IPS-NIHi11 (cell line): ENCODE measurements around the gene PCDHB11.
A peak's percentile ranks its signal among the peaks of the same experiment; 100 is the strongest.
"Not testable (repeated sequence)": the region's sequence is repeated elsewhere in the genome, so short reads cannot be mapped to it uniquely, and the experiment has no call there.

Experiments used
- DNase-seq: peaks from one replicate; pipeline ENCODE4 v3.0.0; 2012; ENCODE audit warnings: mixed read lengths, low spot score

PCDHB11 gene

GRCh38 chr5:141241496-141241895, 42.1 kb downstream of the PCDHB11 start:
- no peak for DNase-seq

GRCh38 chr5:141245250-141245717, 45.9 kb downstream of the PCDHB11 start, which contains the start of gene PCDHB15:
PCDHB15 (plus strand) TSS chr5:141245395; CDS start chr5:141245579, 184 bp downstream.
- DNase-seq, result peak; percentile 26

GRCh38 chr5:141246971-141247370, 47.5 kb downstream of the PCDHB11 start:
- not testable (repeated sequence) for DNase-seq

- DNase-seq, result not testable (repeated sequence)
Observed at GRCh38 chr5:141247434-141247833, 48.0 kb downstream of the PCDHB11 start.

GRCh38 chr5:141250576-141250975, 51.1 kb downstream of the PCDHB11 start:
- no peak for DNase-seq
